Lower leg skin (tissue), 4 donors: ENCODE results near the gene DTNA. TPM values are rescaled to one million over a fixed set of nuclear protein-coding genes. Genes with fewer than 3 reads are reported as not detected.

Experiments used
- DNase-seq, 2 donors: peaks; one replicate each; pipeline ENCODE4 v3.0.0-alpha.2; 2019; ENCODE audit warnings: low spot score in 2 of 2
- H3K4me3 ChIP-seq: fragments of 200-600 bp; sonication (generic); 2 replicates; pipeline ENCODE4 v1.5.1; 2017; ENCODE audit warnings: mild to moderate bottlenecking, low read depth; ENCODE audit not compliant: poor library complexity, severe bottlenecking
- CTCF ChIP-seq, 3 donors: fragments of 450-650 bp; IDR thresholded peaks; one replicate each; pipeline ENCODE4 v1.5.1; 2016; ENCODE audit warnings: antibody characterized with exemption in 3 of 3, mild to moderate bottlenecking in 3 of 3, moderate library complexity in 2 of 3
- POLR2A ChIP-seq, 2 donors: fragments of 450-650 bp; IDR thresholded peaks; one replicate each; pipeline ENCODE4 v1.6.1; 2016 to 2017; ENCODE audit warnings: antibody characterized with exemption in 2 of 2, mild to moderate bottlenecking in 1 of 2, moderate library complexity in 1 of 2
- whole genome bisulfite sequencing, 2 donors: methylation state at CpG; one replicate each; pipeline ENCODE4 v1.1.5; 2018; 5-methylcytosine and 5-hydroxymethylcytosine counted together
- intact Hi-C: fragments of 100-400 bp; cut with DNase I; formaldehyde crosslinking; loops from one replicate; pipeline ENCODE4 v1.15.0; 2023; ENCODE audit warnings: low total_unique reads
- total RNA-seq, 4 donors: library from RNA; depleted of rRNA; stranded (reverse); fragments of >200 nt; gene quantifications; one replicate each; pipeline ENCODE4 v1.1.0, GENCODE V29; 2016

Gene DTNA
- total RNA-seq, 4 donors from 2014 or later, result 3.3 to 8.0 (median 5.7) TPM

- H3K4me3 ChIP-seq, result no peak overlapping the region
- intact Hi-C loops, result no loop called here
- TF ChIP-seq CTCF (IDR thresholded peaks at IDR 0.05) (no peak), POLR2A (IDR thresholded peaks at IDR 0.05) (no peak)
- no peak for DNase-seq
- WGBS, 2 donors, result 60 to 67% methylated on average over 6 of the region's 6 CpGs
Measured at GRCh38 chr18:34786162-34786741, 76.2 kb downstream of the DTNA start.

GRCh38 chr18:34787931-34788532 is 77.9 kb downstream of the DTNA start:
- TF ChIP-seq CTCF (IDR thresholded peaks at IDR 0.05), result no peak
- no peak for TF ChIP-seq POLR2A (IDR thresholded peaks at IDR 0.05)
- peak in 1 of 2 donors; percentile 56 for DNase-seq
- 10 to 12% methylated on average over 7 of the region's 7 CpGs for WGBS, 2 donors
- intact Hi-C loops, result no loop called here
- no peak overlapping the region for H3K4me3 ChIP-seq

GRCh38 chr18:34789768-34790344 is 79.8 kb downstream of the DTNA start:
- WGBS, 2 donors, result 71 to 82% methylated on average over 2 of the region's 2 CpGs
- intact Hi-C loops, result no loop called here
- no peak overlapping the region for H3K4me3 ChIP-seq
- no peak for DNase-seq
- no peak for TF ChIP-seq POLR2A (IDR thresholded peaks at IDR 0.05)
- TF ChIP-seq CTCF (IDR thresholded peaks at IDR 0.05), result no peak

- 82 to 85% methylated on average over 3 of the region's 3 CpGs for WGBS, 2 donors
- H3K4me3 ChIP-seq, result no peak overlapping the region
- no peak for DNase-seq
- no peak for TF ChIP-seq POLR2A (IDR thresholded peaks at IDR 0.05)
- TF ChIP-seq CTCF (IDR thresholded peaks at IDR 0.05), result no peak
- intact Hi-C loops, result no loop called here
Measured at GRCh38 chr18:34794348-34794747, 84.2 kb downstream of the DTNA start.

GRCh38 chr18:34795070-34795732 is 85.1 kb downstream of the DTNA start:
- intact Hi-C loops, result no loop called here
- DNase-seq, result no peak
- WGBS, 2 donors, result 58 to 69% methylated on average over 6 of the region's 6 CpGs
- no peak overlapping the region for H3K4me3 ChIP-seq
- TF ChIP-seq POLR2A (IDR thresholded peaks at IDR 0.05) (no peak), CTCF (IDR thresholded peaks at IDR 0.05) (no peak)
